Measurements from ENCODE around the gene PLEKHA7. TPM values are rescaled to one million over a fixed set of nuclear protein-coding genes. Genes with fewer than 3 reads are reported as not detected.

Gene PLEKHA7
- total RNA-seq, 2 experiments from 2014 or later: 0.47 to 0.50 TPM

GRCh38 chr11:16859651-16860050 lies 154.6 kb downstream of the PLEKHA7 start:
- DNase-seq: no peak
- Mint-ChIP-seq H3K27ac (no peak overlapping the region), H3K4me3 (no peak overlapping the region), H3K36me3 (ENCODE audit: low read depth) (no peaks in the 10 kb centered on the region), H3K4me1 (ENCODE audit: low read depth) (no peaks in the 10 kb centered on the region), H3K27me3 (ENCODE audit: low read depth) (no peaks in the 10 kb centered on the region), H3K9me3 (ENCODE audit: insufficient read depth) (no peaks in the 10 kb centered on the region)
- ChIA-PET CTCF (no interaction called here), POLR2A (no interaction called here)
- no peak for ATAC-seq

GRCh38 chr11:16857186-16857585 lies 157.0 kb downstream of the PLEKHA7 start:
- H3K9me3 Mint-ChIP-seq (ENCODE audit: insufficient read depth): no peaks in the 10 kb centered on the region
- ChIA-PET POLR2A (no interaction called here), CTCF (no interaction called here)
- H3K36me3 Mint-ChIP-seq (ENCODE audit: low read depth): no peaks in the 10 kb centered on the region
- ATAC-seq (no peak), DNase-seq (no peak)
- H3K4me3 Mint-ChIP-seq: no peak overlapping the region
- H3K27ac Mint-ChIP-seq: no peak overlapping the region
- no peaks in the 10 kb centered on the region for H3K27me3 Mint-ChIP-seq (ENCODE audit: low read depth)
- no peaks in the 10 kb centered on the region for H3K4me1 Mint-ChIP-seq (ENCODE audit: low read depth)

- no peak overlapping the region for H3K27ac Mint-ChIP-seq
- no peak for DNase-seq
- H3K27me3 Mint-ChIP-seq (ENCODE audit: low read depth): no peaks in the 10 kb centered on the region
- ChIA-PET POLR2A (no interaction called here), CTCF (no interaction called here)
- H3K36me3 Mint-ChIP-seq (ENCODE audit: low read depth): no peaks in the 10 kb centered on the region
- H3K4me3 Mint-ChIP-seq: no peak overlapping the region
- no peaks in the 10 kb centered on the region for H3K9me3 Mint-ChIP-seq (ENCODE audit: insufficient read depth)
- ATAC-seq: no peak
- H3K4me1 Mint-ChIP-seq (ENCODE audit: low read depth): no peaks in the 10 kb centered on the region
These were observed 158.2 kb downstream of the PLEKHA7 start for GRCh38 chr11:16856022-16856471.

- Mint-ChIP-seq H3K4me3 (no peak overlapping the region), H3K36me3 (ENCODE audit: low read depth) (no peaks in the 10 kb centered on the region), H3K27ac (no peak overlapping the region), H3K4me1 (ENCODE audit: low read depth) (no peaks in the 10 kb centered on the region), H3K27me3 (ENCODE audit: low read depth) (no peaks in the 10 kb centered on the region), H3K9me3 (ENCODE audit: insufficient read depth) (no peaks in the 10 kb centered on the region)
- ChIA-PET CTCF (no interaction called here), POLR2A (no interaction called here)
- DNase-seq: no peak
- ATAC-seq: no peak
These were observed 159.2 kb downstream of the PLEKHA7 start for GRCh38 chr11:16854979-16855378.

- H3K4me3 Mint-ChIP-seq: no peak overlapping the region
- CTCF ChIA-PET: no interaction called here
- no peak overlapping the region for H3K27ac Mint-ChIP-seq
- no peaks in the 10 kb centered on the region for H3K9me3 Mint-ChIP-seq (ENCODE audit: insufficient read depth)
- POLR2A ChIA-PET: no interaction called here
- DNase-seq (no peak), ATAC-seq (no peak)
- no peaks in the 10 kb centered on the region for H3K27me3 Mint-ChIP-seq (ENCODE audit: low read depth)
- H3K4me1 Mint-ChIP-seq (ENCODE audit: low read depth): no peaks in the 10 kb centered on the region
- H3K36me3 Mint-ChIP-seq (ENCODE audit: low read depth): no peaks in the 10 kb centered on the region
These were observed 160.4 kb downstream of the PLEKHA7 start for GRCh38 chr11:16853859-16854258.

GRCh38 chr11:16853266-16853665 lies 160.9 kb downstream of the PLEKHA7 start:
- Mint-ChIP-seq H3K9me3 (ENCODE audit: insufficient read depth) (no peaks in the 10 kb centered on the region), H3K4me3 (no peak overlapping the region), H3K27me3 (ENCODE audit: low read depth) (no peaks in the 10 kb centered on the region), H3K27ac (no peak overlapping the region), H3K36me3 (ENCODE audit: low read depth) (no peaks in the 10 kb centered on the region), H3K4me1 (ENCODE audit: low read depth) (no peaks in the 10 kb centered on the region)
- ATAC-seq (no peak), DNase-seq (no peak)
- ChIA-PET POLR2A (no interaction called here), CTCF (no interaction called here)

- CTCF ChIA-PET: no interaction called here
These were observed 167.9 kb downstream of the PLEKHA7 start for GRCh38 chr11:16846305-16846704.

GRCh38 chr11:16844268-16844771 lies 169.9 kb downstream of the PLEKHA7 start:
- ATAC-seq (no peak), DNase-seq (no peak)
- Mint-ChIP-seq H3K9me3 (ENCODE audit: insufficient read depth) (no peaks in the 10 kb centered on the region), H3K36me3 (ENCODE audit: low read depth) (no peaks in the 10 kb centered on the region), H3K27ac (no peak overlapping the region), H3K4me1 (ENCODE audit: low read depth) (no peaks in the 10 kb centered on the region), H3K4me3 (no peak overlapping the region), H3K27me3 (ENCODE audit: low read depth) (no peaks in the 10 kb centered on the region)
- POLR2A ChIA-PET: no interaction called here
- CTCF ChIA-PET: no interaction called here

More at GRCh38 chr11:16846305-16846704, 167.9 kb downstream of the PLEKHA7 start:
- Mint-ChIP-seq H3K4me1 (ENCODE audit: low read depth) (no peaks in the 10 kb centered on the region), H3K4me3 (no peak overlapping the region), H3K9me3 (ENCODE audit: insufficient read depth) (no peaks in the 10 kb centered on the region), H3K27ac (no peak overlapping the region), H3K27me3 (ENCODE audit: low read depth) (no peaks in the 10 kb centered on the region), H3K36me3 (ENCODE audit: low read depth) (no peaks in the 10 kb centered on the region)
- ATAC-seq (no peak), DNase-seq (no peak)
- POLR2A ChIA-PET: no interaction called here

GRCh38 chr11:16843294-16843693 lies 170.9 kb downstream of the PLEKHA7 start:
- Mint-ChIP-seq H3K27ac (no peak overlapping the region), H3K4me3 (no peak overlapping the region), H3K4me1 (ENCODE audit: low read depth) (no peaks in the 10 kb centered on the region), H3K9me3 (ENCODE audit: insufficient read depth) (no peaks in the 10 kb centered on the region), H3K27me3 (ENCODE audit: low read depth) (no peaks in the 10 kb centered on the region), H3K36me3 (ENCODE audit: low read depth) (no peaks in the 10 kb centered on the region)
- ChIA-PET CTCF (no interaction called here), POLR2A (no interaction called here)
- ATAC-seq (no peak), DNase-seq (no peak)

GRCh38 chr11:16841984-16842383 lies 172.2 kb downstream of the PLEKHA7 start:
- ChIA-PET POLR2A (no interaction called here), CTCF (interaction anchor here (0.8 kb wide), 1 partner anchor 21 kb away, joined by 3 read pairs; no protein-coding TSS in a partner anchor)
- DNase-seq: no peak
- no peaks in the 10 kb centered on the region for H3K27me3 Mint-ChIP-seq (ENCODE audit: low read depth)
- H3K4me1 Mint-ChIP-seq (ENCODE audit: low read depth): no peaks in the 10 kb centered on the region
- no peaks in the 10 kb centered on the region for H3K9me3 Mint-ChIP-seq (ENCODE audit: insufficient read depth)
- H3K4me3 Mint-ChIP-seq: no peak overlapping the region
- no peak overlapping the region for H3K27ac Mint-ChIP-seq
- ATAC-seq: no peak
- H3K36me3 Mint-ChIP-seq (ENCODE audit: low read depth): no peaks in the 10 kb centered on the region

- Mint-ChIP-seq H3K27ac (no peak overlapping the region), H3K27me3 (ENCODE audit: low read depth) (no peaks in the 10 kb centered on the region), H3K36me3 (ENCODE audit: low read depth) (no peaks in the 10 kb centered on the region), H3K9me3 (ENCODE audit: insufficient read depth) (no peaks in the 10 kb centered on the region), H3K4me1 (ENCODE audit: low read depth) (no peaks in the 10 kb centered on the region), H3K4me3 (no peak overlapping the region)
- DNase-seq: no peak
- CTCF ChIA-PET: interaction anchor here (0.8 kb wide), 1 partner anchor 21 kb away, joined by 3 read pairs; no protein-coding TSS in a partner anchor
- ATAC-seq: no peak
- POLR2A ChIA-PET: no interaction called here
These were observed 172.7 kb downstream of the PLEKHA7 start for GRCh38 chr11:16841481-16841880.

GRCh38 chr11:16840951-16841350 lies 173.3 kb downstream of the PLEKHA7 start:
- CTCF ChIA-PET: interaction anchor here (1.1 kb wide), 1 partner anchor 21 kb away, joined by 4 read pairs; no protein-coding TSS in a partner anchor

GRCh38 chr11:16839821-16840220 lies 174.4 kb downstream of the PLEKHA7 start:
- ATAC-seq: no peak
- Mint-ChIP-seq H3K4me1 (ENCODE audit: low read depth) (no peaks in the 10 kb centered on the region), H3K4me3 (no peak overlapping the region), H3K9me3 (ENCODE audit: insufficient read depth) (no peaks in the 10 kb centered on the region), H3K27ac (no peak overlapping the region), H3K27me3 (ENCODE audit: low read depth) (no peaks in the 10 kb centered on the region), H3K36me3 (ENCODE audit: low read depth) (no peaks in the 10 kb centered on the region)
- DNase-seq: no peak
- ChIA-PET CTCF (no interaction called here), POLR2A (no interaction called here)

More at GRCh38 chr11:16840951-16841350, 173.3 kb downstream of the PLEKHA7 start:
- POLR2A ChIA-PET: no interaction called here
- H3K36me3 Mint-ChIP-seq (ENCODE audit: low read depth): no peaks in the 10 kb centered on the region
- no peaks in the 10 kb centered on the region for H3K4me1 Mint-ChIP-seq (ENCODE audit: low read depth)
- H3K4me3 Mint-ChIP-seq: no peak overlapping the region
- no peaks in the 10 kb centered on the region for H3K27me3 Mint-ChIP-seq (ENCODE audit: low read depth)
- H3K9me3 Mint-ChIP-seq (ENCODE audit: insufficient read depth): no peaks in the 10 kb centered on the region
- no peak for DNase-seq
- no peak overlapping the region for H3K27ac Mint-ChIP-seq
- no peak for ATAC-seq
